A549 (cell line): Measurements from ENCODE around the gene NPEPPS. TPM values are rescaled to one million over a fixed set of nuclear protein-coding genes. Genes with fewer than 3 reads are reported as not detected.
"Not testable (repeated sequence)": the region's sequence is repeated elsewhere in the genome, so short reads cannot be mapped to it uniquely, and the experiment has no call there.

Source experiments
- ATAC-seq, 2 experiments: fragments of 200-7000 bp in 1 of 2; fragments of >200 bp in 1 of 2; cut with Nextera tagmentation in 1 of 2; cut with Tn5 transposase in 1 of 2; 3 replicates each; pipeline versions ENCODE4 v1.8.0 to v1.9.1; 2018 to 2020; ENCODE audit warnings: mild to moderate bottlenecking in 1 of 2, moderate library complexity in 1 of 2
- CTCF ChIA-PET: fragments of 300-600 bp; sonication (Branson Sonifier 250); formaldehyde crosslinking; extraction: SDS; loops from one replicate; lab custom pipeline; 2021; ENCODE audit warnings: antibody characterized with exemption, inconsistent platforms; lab: Yijun Ruan, JAX
- POLR2A ChIA-PET: fragments of 350-600 bp; formaldehyde crosslinking; extraction: SDS; loops from one replicate; lab custom pipeline; 2021; ENCODE audit warnings: antibody characterized with exemption, inconsistent platforms; lab: Yijun Ruan, JAX
- DNase-seq, 2 experiments: peaks; one replicate each; pipeline versions ENCODE4 v3.0.0 to v3.0.0-alpha.2; 2011 to 2016; ENCODE audit warnings: low read depth in 1 of 2, low spot score in 1 of 2
- FAIRE-seq: peaks from 2 replicates; lab custom pipeline; 2011; peaks lifted over from hg19 to GRCh38; lab: Jason Lieb, UNC
- H3K27ac ChIP-seq, 2 experiments: fragments of >200 bp; sonication (Bioruptor Twin); formaldehyde crosslinking; 3 replicates each; pipeline ENCODE4 v1.5.1; 2016 to 2017
- H3K4me1 ChIP-seq: fragments of >200 bp; sonication (Bioruptor Twin); formaldehyde crosslinking; 3 replicates; pipeline ENCODE4 v1.6.1; 2016
- H3K4me2 ChIP-seq: fragments of >200 bp; sonication (Bioruptor Twin); formaldehyde crosslinking; 3 replicates; pipeline ENCODE4 v1.6.1; 2016
- H3K4me3 ChIP-seq: fragments of >200 bp; sonication (Bioruptor Twin); formaldehyde crosslinking; 3 replicates; pipeline ENCODE4 v1.5.1; 2016
- H3K9me3 ChIP-seq: fragments of >200 bp; sonication (Bioruptor Twin); formaldehyde crosslinking; 3 replicates; pipeline ENCODE4 v1.6.1; 2016
- HOXB5 ChIP-seq: fragments of 250-450 bp; sonication (Bioruptor Pico); IDR thresholded peaks from 2 replicates; pipeline ENCODE4 v1.5.0; 2020; ENCODE audit warnings: mild to moderate bottlenecking, moderate library complexity
- JUN ChIP-seq, 2 experiments: fragments of >200 bp; sonication (Bioruptor Twin); formaldehyde crosslinking; IDR thresholded peaks; 2 replicates in 1 of 2; 3 replicates in 1 of 2; pipeline ENCODE4 v1.6.1; 2016 to 2017
- PHF8 ChIP-seq: fragments of 200-600 bp; sonication (generic); IDR thresholded peaks from 2 replicates; pipeline ENCODE4 v1.6.1; 2016; ENCODE audit warnings: low read depth, mild to moderate bottlenecking, antibody characterized with exemption, moderate library complexity, borderline replicate concordance
- RAD21 ChIP-seq, 2 experiments: fragments of >200 bp in 1 of 2; sonication (Bioruptor Twin) in 1 of 2; formaldehyde crosslinking in 1 of 2; IDR thresholded peaks in 1 of 2; conservative IDR thresholded peaks in 1 of 2; 2 replicates in 1 of 2; 3 replicates in 1 of 2; pipeline ENCODE4 v1.6.1; 2012 to 2018; ENCODE audit warnings: inconsistent platforms in 1 of 2
- SMC3 ChIP-seq: fragments of >200 bp; sonication (Bioruptor Twin); formaldehyde crosslinking; IDR thresholded peaks from 3 replicates; pipeline ENCODE4 v1.6.1; 2018; ENCODE audit warnings: inconsistent platforms
- WGBS: methylation state at CpG from one replicate; pipeline ENCODE4 v1.1.6; 2017; ENCODE audit errors: missing lambda C conversion rate; 5-methylcytosine and 5-hydroxymethylcytosine counted together
- polyA minus RNA-seq: library from RNA; depleted of rRNA, polyadenylated mRNA; stranded (reverse); fragments of >200 nt; gene quantifications from 2 replicates; pipeline ENCODE4 v1.2.3, GENCODE V29; 2011; rRNA and poly(A)+ RNA removed
- polyA plus RNA-seq, 4 experiments: library from polyadenylated mRNA; depleted of rRNA in 3 of 4; stranded (reverse); fragments of >200 nt; fragmentation: RNase III in 1 of 4; extraction: RNeasy Plus Mini Kit Qiagen cat#74134 plus additional on column Dnase treatment in 1 of 4; gene quantifications; 2 replicates in 3 of 4; 3 replicates in 1 of 4; pipeline ENCODE4 v1.2.3, GENCODE V29; 2011 to 2017
- TF ChIP-seq, protein P1 (sequence below): fragments of >200 bp; sonication (Bioruptor Twin); formaldehyde crosslinking; IDR thresholded peaks from 3 replicates; pipeline ENCODE4 v1.6.1; 2016
- TF ChIP-seq, protein P2 (sequence below): fragments of >200 bp; sonication (Bioruptor Twin); formaldehyde crosslinking; IDR thresholded peaks from 3 replicates; pipeline ENCODE4 v1.5.1; 2016

Gene NPEPPS, protein sequence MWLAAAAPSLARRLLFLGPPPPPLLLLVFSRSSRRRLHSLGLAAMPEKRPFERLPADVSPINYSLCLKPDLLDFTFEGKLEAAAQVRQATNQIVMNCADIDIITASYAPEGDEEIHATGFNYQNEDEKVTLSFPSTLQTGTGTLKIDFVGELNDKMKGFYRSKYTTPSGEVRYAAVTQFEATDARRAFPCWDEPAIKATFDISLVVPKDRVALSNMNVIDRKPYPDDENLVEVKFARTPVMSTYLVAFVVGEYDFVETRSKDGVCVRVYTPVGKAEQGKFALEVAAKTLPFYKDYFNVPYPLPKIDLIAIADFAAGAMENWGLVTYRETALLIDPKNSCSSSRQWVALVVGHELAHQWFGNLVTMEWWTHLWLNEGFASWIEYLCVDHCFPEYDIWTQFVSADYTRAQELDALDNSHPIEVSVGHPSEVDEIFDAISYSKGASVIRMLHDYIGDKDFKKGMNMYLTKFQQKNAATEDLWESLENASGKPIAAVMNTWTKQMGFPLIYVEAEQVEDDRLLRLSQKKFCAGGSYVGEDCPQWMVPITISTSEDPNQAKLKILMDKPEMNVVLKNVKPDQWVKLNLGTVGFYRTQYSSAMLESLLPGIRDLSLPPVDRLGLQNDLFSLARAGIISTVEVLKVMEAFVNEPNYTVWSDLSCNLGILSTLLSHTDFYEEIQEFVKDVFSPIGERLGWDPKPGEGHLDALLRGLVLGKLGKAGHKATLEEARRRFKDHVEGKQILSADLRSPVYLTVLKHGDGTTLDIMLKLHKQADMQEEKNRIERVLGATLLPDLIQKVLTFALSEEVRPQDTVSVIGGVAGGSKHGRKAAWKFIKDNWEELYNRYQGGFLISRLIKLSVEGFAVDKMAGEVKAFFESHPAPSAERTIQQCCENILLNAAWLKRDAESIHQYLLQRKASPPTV
- polyA plus RNA-seq (2011; rRNA removed) (141 and 169 TPM in 2 replicates), polyA plus RNA-seq (2017; fragmentation: RNase III; extraction: RNeasy Plus Mini Kit Qiagen cat#74134 plus additional on column Dnase treatment) (99.2 to 104 TPM (median 100 TPM) in 3 replicates), polyA minus RNA-seq (85.0 and 98.2 TPM in 2 replicates)
- polyA plus RNA-seq (2012; cell fraction: cytosol; rRNA removed) = 36.5 and 40.8 TPM in 2 replicates
- 77.1 and 108 TPM in 2 replicates for polyA plus RNA-seq (2012; cell fraction: nucleus; rRNA removed)

DNA sequence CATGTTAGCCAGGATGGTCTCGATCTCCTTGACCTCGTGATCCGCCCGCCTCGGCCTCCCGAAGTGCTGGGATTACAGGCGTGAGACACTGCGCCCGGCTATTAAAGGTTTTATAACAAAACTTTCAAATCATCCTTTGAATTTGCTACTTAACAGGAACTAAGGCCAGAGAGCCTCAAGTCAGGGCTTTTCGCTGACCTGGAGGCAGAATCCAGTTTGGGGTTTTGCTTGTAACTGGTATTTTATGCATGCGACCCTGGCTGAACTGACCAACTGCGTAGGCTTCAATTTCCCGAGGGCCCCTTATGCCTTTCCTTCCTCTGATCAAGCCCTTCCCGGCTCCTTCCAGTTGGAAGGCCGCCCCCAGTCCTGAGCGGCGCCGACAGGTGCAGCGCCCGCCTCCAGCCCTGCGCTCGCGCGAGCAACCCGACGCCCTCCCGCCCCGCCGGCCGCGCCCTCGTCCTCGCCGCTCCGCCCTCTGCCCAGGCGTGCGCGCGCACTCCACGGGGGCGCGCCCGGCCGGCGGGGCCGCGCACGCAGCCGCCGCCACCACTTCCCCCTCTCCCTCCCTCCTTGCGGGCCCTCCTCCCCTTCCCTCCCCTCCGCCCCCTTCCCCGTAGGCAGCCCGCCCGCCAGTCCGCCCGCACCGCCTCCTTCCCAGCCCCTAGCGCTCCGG, at the start of gene NPEPPS:
Gene NPEPPS (plus strand): TSS at position 552 of the 676 bp plus-strand sequence. CDS start 193 bp downstream, outside the sequence.
- Histone ChIP-seq H3K4me2 (peak within 1 kb of the TSS; percentile 88), H3K4me3 (peak within 1 kb of the TSS; percentile 70), H3K27ac (peak within 1 kb of the TSS; percentile 93 to 100)
- H3K9me3 ChIP-seq, CTCF ChIA-PET, FAIRE-seq, H3K4me1 ChIP-seq, POLR2A ChIA-PET: not testable (repeated sequence)
- DNase-seq = peak; percentile 54 to 90
- TF ChIP-seq, protein P1, sequence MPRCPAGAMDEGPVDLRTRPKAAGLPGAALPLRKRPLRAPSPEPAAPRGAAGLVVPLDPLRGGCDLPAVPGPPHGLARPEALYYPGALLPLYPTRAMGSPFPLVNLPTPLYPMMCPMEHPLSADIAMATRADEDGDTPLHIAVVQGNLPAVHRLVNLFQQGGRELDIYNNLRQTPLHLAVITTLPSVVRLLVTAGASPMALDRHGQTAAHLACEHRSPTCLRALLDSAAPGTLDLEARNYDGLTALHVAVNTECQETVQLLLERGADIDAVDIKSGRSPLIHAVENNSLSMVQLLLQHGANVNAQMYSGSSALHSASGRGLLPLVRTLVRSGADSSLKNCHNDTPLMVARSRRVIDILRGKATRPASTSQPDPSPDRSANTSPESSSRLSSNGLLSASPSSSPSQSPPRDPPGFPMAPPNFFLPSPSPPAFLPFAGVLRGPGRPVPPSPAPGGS = 0 out of 3 replicates have a peak, but pooled peaks have one; percentile 56
- 0 out of 2 replicates have a peak, but pooled peaks have one; percentile 30 for TF ChIP-seq HOXB5
- TF ChIP-seq PHF8 = peak; percentile 40; the same call in 1 of the 2 replicates
- TF ChIP-seq JUN (IDR thresholded peaks at IDR 0.05) = 0 out of 5 replicates have a peak, but pooled peaks have one; percentile 3 to 10
- 18% methylated on average over 25 of the region's 60 CpGs for WGBS
- ATAC-seq = peak; percentile 85 to 87

DNA sequence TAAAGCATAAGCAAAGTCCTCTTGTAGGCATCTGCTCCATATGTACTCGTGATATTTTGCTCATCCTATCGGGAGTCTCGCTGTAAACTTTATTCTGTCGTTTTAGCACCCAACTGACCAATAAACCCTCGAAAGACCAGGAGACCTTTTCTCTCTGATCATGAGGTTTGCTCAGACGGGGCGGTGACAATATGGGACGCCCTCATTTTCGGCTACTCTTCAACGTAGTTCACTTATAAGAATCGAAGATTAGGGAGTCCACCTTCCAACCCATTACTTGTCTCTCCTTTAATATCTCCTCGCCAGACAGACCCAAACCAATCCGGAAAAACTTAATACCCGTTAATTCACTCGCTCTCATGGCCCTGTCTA, 39.1 kb upstream of the NPEPPS start:
- CTCF ChIA-PET = interaction anchor here (0.8 kb wide), 1 partner anchor 124 kb away, joined by 3 read pairs; no protein-coding TSS in a partner anchor
- FAIRE-seq, H3K9me3 ChIP-seq, H3K4me1 ChIP-seq, POLR2A ChIA-PET, DNase-seq: not testable (repeated sequence)
- WGBS = 2% methylated on average over 15 of the region's 15 CpGs
- peak overlapping the region; percentile 76 to 88 for H3K27ac ChIP-seq
- H3K4me3 ChIP-seq = peak overlapping the region; percentile 67
- peak overlapping the region; percentile 99 for H3K4me2 ChIP-seq
- peak; percentile 37 to 48 for ATAC-seq
- peak; percentile 42; the same call in 1 of the 2 replicates for TF ChIP-seq PHF8

DNA sequence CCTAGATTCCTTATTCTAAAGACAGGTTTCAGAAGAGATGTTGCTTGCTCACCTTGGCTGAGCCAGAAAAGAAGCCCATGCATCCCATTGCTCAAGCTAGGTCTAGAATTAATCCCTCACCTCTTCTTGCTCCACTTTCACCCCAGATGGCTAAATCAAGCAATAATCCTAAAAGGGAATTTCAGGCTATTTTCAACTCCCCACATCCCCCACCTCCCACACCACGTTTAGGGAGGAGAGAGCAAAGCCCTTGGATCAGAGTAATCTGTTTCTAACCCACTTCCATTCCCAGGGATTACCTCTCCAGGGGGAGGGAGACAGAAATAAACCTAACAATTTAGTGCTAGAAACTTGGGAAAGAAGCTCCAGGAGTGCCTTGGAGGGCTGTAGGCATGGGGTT, 31.8 kb upstream of the NPEPPS start:
- POLR2A ChIA-PET = not testable (repeated sequence)

DNA sequence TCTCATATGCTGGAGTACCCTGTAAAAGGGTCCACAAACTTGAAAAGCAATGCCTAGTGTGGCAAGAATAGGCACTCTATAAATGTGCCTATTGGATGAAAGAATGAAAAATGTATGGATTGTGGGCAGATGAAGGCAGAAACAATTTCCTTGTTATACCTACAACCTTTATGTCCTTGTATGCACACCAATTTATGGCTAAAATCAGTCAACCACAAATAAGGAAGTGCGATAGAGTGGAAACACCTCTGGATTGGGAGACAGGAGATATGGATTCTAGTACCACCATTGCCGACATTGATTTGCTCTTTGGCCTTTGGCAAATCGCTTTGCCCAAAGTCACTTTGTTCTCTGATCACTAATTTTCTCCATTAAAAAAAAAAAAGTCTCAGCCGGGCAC, 31.4 kb upstream of the NPEPPS start:
- Histone ChIP-seq H3K27ac (0 out of 6 replicates have a peak overlapping the region, but pooled peaks of 1 of the 2 experiments have one; percentile 32), H3K4me1 (peaks cover 31% of the 10 kb centered on the region)
- FAIRE-seq, POLR2A ChIA-PET, H3K9me3 ChIP-seq, ATAC-seq, DNase-seq, H3K4me2 ChIP-seq, H3K4me3 ChIP-seq: not testable (repeated sequence)
- CTCF ChIA-PET = interaction anchor here (1.4 to 3.1 kb wide), 2 partner anchors 106 to 117 kb away, joined by 5 to 69 read pairs; no protein-coding TSS in a partner anchor
- WGBS = 84% methylated on average over 4 of the region's 4 CpGs

More for the DNA sequence above, 31.8 kb upstream of the NPEPPS start:
- peaks cover 31% of the 10 kb centered on the region for H3K4me1 ChIP-seq
- H3K27ac ChIP-seq, H3K4me2 ChIP-seq, CTCF ChIA-PET, H3K9me3 ChIP-seq, H3K4me3 ChIP-seq, DNase-seq, ATAC-seq, FAIRE-seq: not testable (repeated sequence)
- 0% methylated on average over 1 of the region's 1 CpG for WGBS

DNA sequence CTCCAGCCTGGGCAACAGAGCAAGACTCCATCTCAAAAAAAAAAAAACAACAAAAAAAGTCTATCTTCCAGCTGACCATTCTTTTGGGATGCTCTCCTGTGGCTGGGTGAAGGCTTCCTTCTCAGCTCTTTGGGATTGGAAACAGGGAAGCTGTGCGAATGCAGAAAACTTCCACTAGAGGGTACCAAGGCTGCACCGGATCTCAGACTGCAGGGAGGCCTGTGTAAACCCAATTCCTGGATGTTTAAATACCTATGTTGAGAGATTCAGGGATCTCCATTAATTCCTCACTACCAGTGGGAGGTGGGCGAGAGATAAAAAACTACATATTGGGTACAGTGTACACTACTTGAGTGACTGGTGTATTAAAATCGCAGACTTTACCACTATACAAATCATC, 30.3 kb upstream of the NPEPPS start:
- ATAC-seq (peak; percentile 76 to 79), DNase-seq (peak; percentile 21 to 63), FAIRE-seq (peak; percentile 23)
- Histone ChIP-seq H3K27ac (peak overlapping the region in 1 of 2 experiments; percentile 82; a peak in 3 of 6 replicates), H3K4me2 (peak overlapping the region; percentile 19; the same call in 1 of the 3 replicates), H3K4me1 (peaks cover 31% of the 10 kb centered on the region)
- WGBS = 37% methylated on average over 4 of the region's 4 CpGs
- peak; percentile 76 to 77 for TF ChIP-seq RAD21 (conservative IDR thresholded peaks at IDR 0.05 in 1 of 2, IDR thresholded peaks at IDR 0.05 in 1 of 2)
- TF ChIP-seq, protein P2, sequence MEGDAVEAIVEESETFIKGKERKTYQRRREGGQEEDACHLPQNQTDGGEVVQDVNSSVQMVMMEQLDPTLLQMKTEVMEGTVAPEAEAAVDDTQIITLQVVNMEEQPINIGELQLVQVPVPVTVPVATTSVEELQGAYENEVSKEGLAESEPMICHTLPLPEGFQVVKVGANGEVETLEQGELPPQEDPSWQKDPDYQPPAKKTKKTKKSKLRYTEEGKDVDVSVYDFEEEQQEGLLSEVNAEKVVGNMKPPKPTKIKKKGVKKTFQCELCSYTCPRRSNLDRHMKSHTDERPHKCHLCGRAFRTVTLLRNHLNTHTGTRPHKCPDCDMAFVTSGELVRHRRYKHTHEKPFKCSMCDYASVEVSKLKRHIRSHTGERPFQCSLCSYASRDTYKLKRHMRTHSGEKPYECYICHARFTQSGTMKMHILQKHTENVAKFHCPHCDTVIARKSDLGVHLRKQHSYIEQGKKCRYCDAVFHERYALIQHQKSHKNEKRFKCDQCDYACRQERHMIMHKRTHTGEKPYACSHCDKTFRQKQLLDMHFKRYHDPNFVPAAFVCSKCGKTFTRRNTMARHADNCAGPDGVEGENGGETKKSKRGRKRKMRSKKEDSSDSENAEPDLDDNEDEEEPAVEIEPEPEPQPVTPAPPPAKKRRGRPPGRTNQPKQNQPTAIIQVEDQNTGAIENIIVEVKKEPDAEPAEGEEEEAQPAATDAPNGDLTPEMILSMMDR = peak; percentile 61
- peak; percentile 64 for TF ChIP-seq SMC3
- POLR2A ChIA-PET = interaction anchor here (0.6 to 1.6 kb wide), 4 partner anchors 42 to 121 kb away, joined by 3 to 4 read pairs (median 3); no protein-coding TSS in a partner anchor
- CTCF ChIA-PET = interaction anchor here (0.7 to 3.1 kb wide), 8 partner anchors 31 to 336 kb away, joined by 3 to 69 read pairs (median 4); no protein-coding TSS in a partner anchor
- H3K4me3 ChIP-seq, H3K9me3 ChIP-seq: not testable (repeated sequence)
